SK-MEL-5 (cell line): ENCODE measurements around the gene PI4KA. TPM values are rescaled to one million over a fixed set of nuclear protein-coding genes. Genes with fewer than 3 reads are reported as not detected.

Source experiments
- DNase-seq: peaks from one replicate; pipeline ENCODE4 v3.0.0-alpha.2; 2016; ENCODE audit warnings: low read depth, low spot score
- in situ Hi-C: cut with HindIII; loops from 2 replicates; pipeline ENCODE4 v1.10.0; 2016; ENCODE audit warnings: low sequenced_read_pairs, high pct_unique_total_duplicates, low pct_unique_long_range_greater_than_20kb
- total RNA-seq: library from RNA; depleted of rRNA; stranded (reverse); fragments of >200 nt; shearing (Covaris generic); gene quantifications from 2 replicates; pipeline ENCODE4 v1.2.3, GENCODE V29; 2014

PI4KA gene
- total RNA-seq, 1 experiment from 2014 or later, result 29.3 TPM

GRCh38 chr22:20788627-20789344, 69.8 kb downstream of the PI4KA start:
- DNase-seq, result no peak
- in situ Hi-C loops, result no loop called here

GRCh38 chr22:20787746-20788626, 70.6 kb downstream of the PI4KA start:
- DNase-seq, result no peak
- in situ Hi-C loops, result no loop called here

GRCh38 chr22:20787223-20787622, 71.4 kb downstream of the PI4KA start:
- in situ Hi-C loops, result no loop called here
- DNase-seq, result no peak

GRCh38 chr22:20786536-20786979, 72.1 kb downstream of the PI4KA start:
- DNase-seq, result no peak
- in situ Hi-C loops, result no loop called here

GRCh38 chr22:20786048-20786447, 72.6 kb downstream of the PI4KA start:
- DNase-seq, result no peak
- in situ Hi-C loops, result no loop called here

- in situ Hi-C loops, result no loop called here
- no peak for DNase-seq
These were observed 73.2 kb downstream of the PI4KA start for GRCh38 chr22:20785415-20785814.

- in situ Hi-C loops, result no loop called here
These were observed 74.5 kb downstream of the PI4KA start for GRCh38 chr22:20783844-20784723.

GRCh38 chr22:20783300-20783673, 75.3 kb downstream of the PI4KA start:
- in situ Hi-C loops, result no loop called here
- no peak for DNase-seq

More at GRCh38 chr22:20783844-20784723, 74.5 kb downstream of the PI4KA start:
- peak; percentile 84 for DNase-seq

- no peak for DNase-seq
- in situ Hi-C loops, result no loop called here
These were observed 75.9 kb downstream of the PI4KA start for GRCh38 chr22:20782596-20783299.

- in situ Hi-C loops, result no loop called here
These were observed 76.5 kb downstream of the PI4KA start for GRCh38 chr22:20782083-20782482.

GRCh38 chr22:20781272-20781990, 77.2 kb downstream of the PI4KA start:
- in situ Hi-C loops, result no loop called here
- DNase-seq, result no peak

More at GRCh38 chr22:20782083-20782482, 76.5 kb downstream of the PI4KA start:
- DNase-seq, result no peak

GRCh38 chr22:20779818-20780158, 78.8 kb downstream of the PI4KA start:
- DNase-seq, result no peak
- in situ Hi-C loops, result no loop called here

GRCh38 chr22:20779014-20779817, 79.4 kb downstream of the PI4KA start:
- no peak for DNase-seq
- in situ Hi-C loops, result no loop called here

- no peak for DNase-seq
- in situ Hi-C loops, result no loop called here
These were observed 81.0 kb downstream of the PI4KA start for GRCh38 chr22:20777420-20778177.

GRCh38 chr22:20776624-20777405, 81.8 kb downstream of the PI4KA start:
- no peak for DNase-seq
- in situ Hi-C loops, result no loop called here
